Vagina (tissue), 2 donors: Measurements from ENCODE around the gene RPTOR.

ENCODE experiments used
- CTCF ChIP-seq, 3 experiments: fragments of 450-650 bp in 2 of 3; fragments of 200-600 bp in 1 of 3; sonication (generic) in 1 of 3; IDR thresholded peaks; one replicate each; pipeline ENCODE4 v1.5.1; 2017 to 2019; ENCODE audit warnings: antibody characterized with exemption in 3 of 3, mild to moderate bottlenecking in 2 of 3, moderate library complexity in 2 of 3
- POLR2A ChIP-seq, 2 donors: fragments of 450-650 bp; IDR thresholded peaks; one replicate each; pipeline ENCODE4 v1.6.1; 2017; ENCODE audit warnings: antibody characterized with exemption in 2 of 2, mild to moderate bottlenecking in 2 of 2, moderate library complexity in 2 of 2
- POLR2AphosphoS5 ChIP-seq, 2 donors: sonication (generic); formaldehyde crosslinking; IDR thresholded peaks; one replicate each; pipeline ENCODE4 v1.9.0; 2017; ENCODE audit warnings: antibody characterized with exemption in 2 of 2, mild to moderate bottlenecking in 2 of 2, low read depth in 1 of 2; ENCODE audit not compliant: insufficient read depth in 1 of 2

- no peak for TF ChIP-seq POLR2A (IDR thresholded peaks at IDR 0.05)
- no peak for TF ChIP-seq POLR2AphosphoS5 (IDR thresholded peaks at IDR 0.05; ENCODE audit: insufficient read depth in 1 of 2, low read depth in 1 of 2)
- no peak for TF ChIP-seq CTCF (IDR thresholded peaks at IDR 0.05)
Measured at GRCh38 chr17:80794281-80795089, 249.8 kb downstream of the RPTOR start.
